ENCODE measurements around the gene LPP. TPM values are rescaled to one million over a fixed set of nuclear protein-coding genes. Genes with fewer than 3 reads are reported as not detected.

Gene LPP
- total and polyA plus RNA-seq, 10 of the 15 experiments (the other 5 are each of a cell fraction or from before 2014, with no cell fraction given) = under 0.01 to 0.62 (median 0.03) TPM

GRCh38 chr3:188217726-188218125, 63.8 kb downstream of the LPP start:
- Histone ChIP-seq H3K4me1 (ENCODE audit: control insufficient read depth, insufficient read depth, low read length) (no peaks in the 10 kb centered on the region), H3K4me3 (no peak overlapping the region), H3K9ac (ENCODE audit: control insufficient read depth, insufficient read depth, low read length) (no peak overlapping the region), H3K4me2 (ENCODE audit: control insufficient read depth, insufficient read depth) (no peak overlapping the region), H3K27ac (ENCODE audit: control insufficient read depth, insufficient read depth) (no peak overlapping the region), H3K79me2 (ENCODE audit: control insufficient read depth, insufficient read depth, low read length) (no peaks in the 10 kb centered on the region), H4K20me1 (ENCODE audit: control insufficient read depth, insufficient read depth) (no peaks in the 10 kb centered on the region), H3K36me3 (ENCODE audit: control insufficient read depth in 2 of 2, insufficient read depth in 2 of 2, low read length in 1 of 2) (no peaks in the 10 kb centered on the region), H3K27me3 (replicated peaks in 1 of 2; ENCODE audit: control insufficient read depth in 2 of 2, insufficient read depth in 2 of 2, low read length in 1 of 2) (peaks cover 0 to 4% of the 10 kb centered on the region in 2 experiments; a peak in 2 of 4 replicates), H3K9me3 (replicated peaks; ENCODE audit: control insufficient read depth, insufficient read depth, low read length) (no peaks in the 10 kb centered on the region), H2AFZ (ENCODE audit: control insufficient read depth, low read depth, low read length) (no peak overlapping the region)
- POLR2A ChIA-PET = no interaction called here
- ATAC-seq (no peak), FAIRE-seq (no peak), DNase-seq (ENCODE audit: low read depth, low spot score) (no peak)
- CTCF ChIA-PET = interaction anchor here (0.8 kb wide), 1 partner anchor 478 kb away, joined by 3 read pairs; no protein-coding TSS in a partner anchor
- intact Hi-C loops (cut with micrococcal nuclease; ENCODE audit: unreplicated experiment) = no loop called here
- 0% methylated on average over 4 of the region's 4 CpGs for WGBS (ENCODE audit: insufficient coverage, insufficient replicate concordance, low lambda C conversion rate, missing lambda C conversion rate)
- in situ Hi-C loops (cut with MboI) = no loop called here
- no TSS peak for BruUV-seq (replicated peaks)
- RAD21 ChIA-PET (ENCODE audit: unreplicated experiment) = no interaction called here
- SMC1A ChIA-PET (ENCODE audit: uncharacterized antibody, unreplicated experiment) = no interaction called here
- TF ChIP-seq PBX3 (IDR thresholded peaks at IDR 0.05; ENCODE audit: insufficient replicate concordance, low read depth, low read length) (no peak), IKZF1 (conservative IDR thresholded peaks at IDR 0.05) (no peak), RB1 (IDR thresholded peaks at IDR 0.05; ENCODE audit: borderline replicate concordance) (no peak), CBX3 (IDR thresholded peaks at IDR 0.05; ENCODE audit: borderline replicate concordance, low read depth) (no peak), FOXM1 (IDR thresholded peaks at IDR 0.05; ENCODE audit: low read depth, low read length) (no peak), STAT3 (IDR thresholded peaks at IDR 0.05; ENCODE audit: low read depth, low read length) (no peak), ZBTB33 (IDR thresholded peaks at IDR 0.05) (no peak), BMI1 (IDR thresholded peaks at IDR 0.05; ENCODE audit: borderline replicate concordance) (no peak), WRNIP1 (IDR thresholded peaks at IDR 0.05; ENCODE audit: borderline replicate concordance, low read depth, low read length) (no peak), ZNF274 (IDR thresholded peaks at IDR 0.05; ENCODE audit: insufficient read depth, insufficient read length) (no peak), ETV6 (conservative IDR thresholded peaks at IDR 0.05 in 1 of 2, IDR thresholded peaks at IDR 0.05 in 1 of 2; ENCODE audit: borderline replicate concordance in 1 of 2, low read depth in 1 of 2) (no peak), BCL11A (IDR thresholded peaks at IDR 0.05; ENCODE audit: low read depth, low read length) (no peak), ATF3 (IDR thresholded peaks at IDR 0.05; ENCODE audit: borderline replicate concordance, extremely low read depth, low read depth, low read length) (no peak), ZBTB4 (CRISPR knock-in tag; IDR thresholded peaks at IDR 0.05) (no peak), SMAD5 (IDR thresholded peaks at IDR 0.05; ENCODE audit: low read depth) (no peak), USF2 (IDR thresholded peaks at IDR 0.05; ENCODE audit: borderline replicate concordance, low read depth, low read length) (no peak)

Data from GM12878 (cell line).